OCI-LY1 (cell line): ENCODE data around the gene C9orf78.

Source experiments
- H2AFZ ChIP-seq: fragments of 200-600 bp; sonication (generic), shearing (Covaris generic); 2 replicates; pipeline ENCODE4 v1.6.0; 2014; ENCODE audit warnings: antibody characterized with exemption, mild to moderate bottlenecking, low read length
- H3F3A ChIP-seq: fragments of 200-600 bp; sonication (generic), shearing (Covaris generic); 2 replicates; pipeline ENCODE4 v1.6.0; 2014; ENCODE audit warnings: mild to moderate bottlenecking, antibody characterized with exemption, low read length, moderate library complexity; ENCODE audit not compliant: insufficient read depth
- H3K27ac ChIP-seq: fragments of 200-600 bp; sonication (generic); 2 replicates; pipeline ENCODE4 v1.5.1; 2014; ENCODE audit warnings: low read length, mixed run types, mild to moderate bottlenecking, low read depth; ENCODE audit not compliant: poor library complexity, severe bottlenecking
- H3K27me3 ChIP-seq: fragments of 200-600 bp; sonication (generic); 2 replicates; pipeline ENCODE4 v1.6.0; 2014; ENCODE audit warnings: antibody characterized with exemption, mild to moderate bottlenecking, low read length, moderate library complexity; ENCODE audit not compliant: insufficient read depth
- H3K36me3 ChIP-seq: fragments of 200-600 bp; sonication (generic); 2 replicates; pipeline ENCODE4 v1.6.1; 2014; ENCODE audit warnings: mild to moderate bottlenecking, antibody characterized with exemption, low read length, moderate library complexity, mixed read lengths; ENCODE audit not compliant: insufficient read depth
- H3K4me1 ChIP-seq: fragments of 200-600 bp; sonication (generic); 2 replicates; pipeline ENCODE4 v1.5.1; 2014; ENCODE audit warnings: mild to moderate bottlenecking, low read length, moderate library complexity; ENCODE audit not compliant: insufficient read depth, severe bottlenecking
- H3K4me2 ChIP-seq: fragments of 200-600 bp; sonication (generic), shearing (Covaris generic); 2 replicates; pipeline ENCODE4 v1.6.1; 2014; ENCODE audit warnings: low read length
- H3K4me3 ChIP-seq: fragments of 200-600 bp; sonication (generic); 2 replicates; pipeline ENCODE4 v1.5.1; 2014; ENCODE audit warnings: low read length, low read depth, mild to moderate bottlenecking, mixed read lengths; ENCODE audit not compliant: poor library complexity, severe bottlenecking
- H3K79me2 ChIP-seq: fragments of 200-600 bp; shearing (Covaris generic); 2 replicates; pipeline ENCODE4 v1.6.1; 2016; ENCODE audit warnings: mixed run types, low read length, mixed read lengths; ENCODE audit not compliant: insufficient read depth
- H3K9ac ChIP-seq: fragments of 200-600 bp; sonication (generic), shearing (Covaris generic); 2 replicates; pipeline ENCODE4 v1.6.1; 2014; ENCODE audit warnings: mild to moderate bottlenecking, low read length, mixed read lengths
- H3K9me2 ChIP-seq: fragments of 200-600 bp; sonication (generic), shearing (Covaris generic); 2 replicates; pipeline ENCODE4 v1.6.1; 2014; ENCODE audit warnings: low read depth, mild to moderate bottlenecking, low read length, mixed read lengths
- H3K9me3 ChIP-seq: fragments of 200-600 bp; shearing (Covaris generic); 2 replicates; pipeline ENCODE4 v1.6.1; 2014; ENCODE audit warnings: low read length, mixed read lengths
- H4K20me1 ChIP-seq: fragments of 200-600 bp; sonication (generic), shearing (Covaris generic); 2 replicates; pipeline ENCODE4 v1.6.0; 2016; ENCODE audit warnings: mild to moderate bottlenecking, low read length; ENCODE audit not compliant: insufficient read depth
- EZH2 ChIP-seq: fragments of 200-600 bp; sonication (generic), shearing (Covaris generic); IDR thresholded peaks from 2 replicates; pipeline ENCODE4 v1.8.0; 2017; ENCODE audit warnings: borderline replicate concordance, mixed run types, mild to moderate bottlenecking, antibody characterized with exemption, low read length, moderate library complexity, mixed read lengths
- TF ChIP-seq, protein P1 (sequence below): fragments of 200-600 bp; sonication (generic), shearing (Covaris generic); IDR thresholded peaks from 2 replicates; pipeline ENCODE4 v1.5.1; 2017; ENCODE audit warnings: mild to moderate bottlenecking, antibody characterized with exemption, low read length, moderate library complexity, mixed read lengths

C9orf78 gene

DNA sequence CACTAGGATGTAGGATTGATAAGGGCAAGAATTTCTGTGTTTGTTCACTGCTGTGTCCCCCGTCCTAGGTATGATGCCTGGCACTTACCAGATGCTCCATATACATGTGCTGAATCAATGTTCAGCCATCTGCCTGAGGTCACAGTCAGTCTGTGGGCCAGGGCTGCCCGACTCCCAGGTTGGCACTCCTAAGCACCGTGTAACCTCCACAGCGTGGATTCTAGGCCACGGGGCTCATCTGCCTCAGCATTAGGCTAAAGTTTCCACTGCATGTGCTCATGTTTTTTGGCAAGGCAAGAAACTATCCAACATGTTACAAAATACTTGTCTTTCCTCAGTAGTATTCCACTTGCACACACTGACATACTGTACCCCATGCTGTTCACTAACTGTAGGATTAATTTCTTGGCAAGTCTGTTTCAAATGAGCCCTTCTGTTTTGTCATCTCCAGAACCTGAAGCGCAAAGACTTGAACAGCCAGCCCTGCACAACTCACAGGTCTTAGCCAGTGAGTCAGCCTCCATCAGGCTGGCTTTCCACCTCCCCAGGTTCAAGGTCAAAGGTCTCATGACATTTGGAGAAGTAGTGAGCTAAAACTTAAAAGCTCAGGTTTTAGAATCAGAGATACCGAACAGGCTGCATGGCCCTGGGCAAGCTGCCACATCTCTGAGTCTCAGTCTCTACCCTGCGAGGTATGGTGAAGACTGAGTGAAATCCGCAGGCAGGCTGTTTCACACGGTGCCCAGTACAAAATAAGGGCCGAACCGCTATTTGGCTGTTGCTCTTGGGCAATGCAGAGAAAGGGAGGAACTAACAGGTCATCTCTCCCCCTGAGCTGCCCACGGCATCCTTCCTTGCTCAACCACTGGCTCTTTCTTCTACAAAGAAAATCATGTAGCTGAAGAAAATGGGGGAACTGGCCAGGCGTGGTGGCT lies 18.3 kb downstream of the C9orf78 start:
- H3K9ac ChIP-seq, result no peak overlapping the region
- no peaks in the 10 kb centered on the region for H3K9me2 ChIP-seq
- no peaks in the 10 kb centered on the region for H3F3A ChIP-seq
- H3K4me1 ChIP-seq, result no peaks in the 10 kb centered on the region
- no peaks in the 10 kb centered on the region for H4K20me1 ChIP-seq
- H3K9me3 ChIP-seq, result no peaks in the 10 kb centered on the region
- H3K27me3 ChIP-seq, result no peaks in the 10 kb centered on the region
- no peak overlapping the region for H3K27ac ChIP-seq
- H3K36me3 ChIP-seq, result peaks cover 80% of the 10 kb centered on the region
- H3K4me2 ChIP-seq, result no peak overlapping the region
- TF ChIP-seq, protein P1, sequence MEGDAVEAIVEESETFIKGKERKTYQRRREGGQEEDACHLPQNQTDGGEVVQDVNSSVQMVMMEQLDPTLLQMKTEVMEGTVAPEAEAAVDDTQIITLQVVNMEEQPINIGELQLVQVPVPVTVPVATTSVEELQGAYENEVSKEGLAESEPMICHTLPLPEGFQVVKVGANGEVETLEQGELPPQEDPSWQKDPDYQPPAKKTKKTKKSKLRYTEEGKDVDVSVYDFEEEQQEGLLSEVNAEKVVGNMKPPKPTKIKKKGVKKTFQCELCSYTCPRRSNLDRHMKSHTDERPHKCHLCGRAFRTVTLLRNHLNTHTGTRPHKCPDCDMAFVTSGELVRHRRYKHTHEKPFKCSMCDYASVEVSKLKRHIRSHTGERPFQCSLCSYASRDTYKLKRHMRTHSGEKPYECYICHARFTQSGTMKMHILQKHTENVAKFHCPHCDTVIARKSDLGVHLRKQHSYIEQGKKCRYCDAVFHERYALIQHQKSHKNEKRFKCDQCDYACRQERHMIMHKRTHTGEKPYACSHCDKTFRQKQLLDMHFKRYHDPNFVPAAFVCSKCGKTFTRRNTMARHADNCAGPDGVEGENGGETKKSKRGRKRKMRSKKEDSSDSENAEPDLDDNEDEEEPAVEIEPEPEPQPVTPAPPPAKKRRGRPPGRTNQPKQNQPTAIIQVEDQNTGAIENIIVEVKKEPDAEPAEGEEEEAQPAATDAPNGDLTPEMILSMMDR, result no peak
- TF ChIP-seq EZH2, result no peak
- H2AFZ ChIP-seq, result no peak overlapping the region
- H3K4me3 ChIP-seq, result no peak overlapping the region
- H3K79me2 ChIP-seq, result no peaks in the 10 kb centered on the region

DNA sequence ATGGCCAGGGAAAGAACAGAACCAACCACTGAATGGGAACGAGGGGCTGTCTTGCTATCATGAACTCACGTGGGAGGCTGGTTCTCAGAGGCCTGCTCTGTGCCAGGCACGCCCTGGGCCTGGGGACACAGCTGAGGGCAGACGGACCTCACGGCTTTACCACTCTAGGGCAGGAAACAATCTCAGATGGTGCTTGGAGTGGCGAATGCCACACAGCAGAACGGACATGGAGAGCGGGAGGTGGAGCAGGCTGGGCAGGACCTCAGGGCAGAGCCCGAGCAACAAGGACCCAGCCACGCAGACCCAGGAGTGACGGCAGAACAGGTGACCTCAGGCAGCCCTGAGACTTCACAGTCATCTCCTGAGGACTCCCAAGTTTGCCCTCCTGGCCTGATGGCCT lies 19.8 kb downstream of the C9orf78 start:
- Histone ChIP-seq H3K9me3 (no peaks in the 10 kb centered on the region), H3K4me2 (no peak overlapping the region)
- TF ChIP-seq EZH2, result no peak
- TF ChIP-seq, protein P1, result no peak

DNA sequence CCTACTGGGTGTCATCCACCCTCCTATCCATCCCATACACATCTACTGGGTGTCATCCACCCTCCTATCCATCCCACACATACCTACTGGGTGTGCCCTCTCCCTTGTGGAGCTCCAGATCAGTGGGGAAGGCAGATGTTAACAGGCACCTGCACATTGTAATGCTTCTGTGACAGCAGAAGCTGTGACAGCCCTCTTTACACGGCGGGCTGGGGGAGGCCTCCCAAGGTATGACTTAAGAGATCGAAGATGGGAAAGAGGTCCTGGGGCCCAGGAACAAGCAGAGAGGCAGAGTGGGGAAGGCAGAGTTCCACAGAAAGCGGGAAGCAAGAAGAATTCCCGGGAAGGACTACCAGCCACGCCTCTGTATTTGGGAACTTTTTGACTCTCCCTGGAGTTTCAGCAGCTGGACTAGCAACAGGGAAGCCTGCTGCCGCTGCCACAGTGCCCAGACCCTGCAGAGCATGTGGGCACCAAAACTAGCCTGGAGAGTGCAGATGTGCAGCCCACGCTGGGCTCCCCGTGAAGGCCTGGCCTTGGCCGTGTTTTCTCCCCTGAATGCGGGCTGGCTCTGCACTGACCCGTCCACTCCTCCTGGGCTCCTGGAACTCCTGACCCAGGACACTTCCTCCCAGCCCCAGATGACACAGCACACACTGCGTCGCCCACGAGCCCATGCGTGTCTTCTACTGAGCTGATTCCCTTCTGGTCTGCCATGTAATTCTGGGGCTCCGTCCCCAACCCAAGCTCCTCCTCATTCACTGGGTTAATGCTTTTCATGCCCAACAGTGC lies 20.4 kb downstream of the C9orf78 start:
- no peak overlapping the region for H3K9ac ChIP-seq
- no peak overlapping the region for H3K27ac ChIP-seq
- no peaks in the 10 kb centered on the region for H3K4me1 ChIP-seq
- H3K4me2 ChIP-seq, result no peak overlapping the region
- H3K79me2 ChIP-seq, result no peaks in the 10 kb centered on the region
- H4K20me1 ChIP-seq, result no peaks in the 10 kb centered on the region
- no peaks in the 10 kb centered on the region for H3K27me3 ChIP-seq
- no peaks in the 10 kb centered on the region for H3K9me2 ChIP-seq
- H3F3A ChIP-seq, result no peaks in the 10 kb centered on the region
- no peaks in the 10 kb centered on the region for H3K9me3 ChIP-seq
- TF ChIP-seq EZH2, result no peak
- TF ChIP-seq, protein P1, result no peak
- H3K4me3 ChIP-seq, result no peak overlapping the region
- H2AFZ ChIP-seq, result no peak overlapping the region
- H3K36me3 ChIP-seq, result peaks cover 83% of the 10 kb centered on the region

More for the DNA sequence above, 19.8 kb downstream of the C9orf78 start:
- Histone ChIP-seq H3K27me3 (no peaks in the 10 kb centered on the region), H3F3A (no peaks in the 10 kb centered on the region), H3K79me2 (no peaks in the 10 kb centered on the region), H3K9ac (no peak overlapping the region), H3K4me1 (no peaks in the 10 kb centered on the region), H3K27ac (no peak overlapping the region), H3K9me2 (no peaks in the 10 kb centered on the region), H3K36me3 (peaks cover 80% of the 10 kb centered on the region), H2AFZ (no peak overlapping the region), H4K20me1 (no peaks in the 10 kb centered on the region), H3K4me3 (no peak overlapping the region)
